MCF 10A (cell line): Measurements from ENCODE around the gene CEMIP. TPM values are rescaled to one million over a fixed set of nuclear protein-coding genes. Genes with fewer than 3 reads are reported as not detected.
A peak's percentile ranks its signal among the peaks of the same experiment; 100 is the strongest.

Source experiments
- BruUV-seq: library from RNA; stranded (reverse); fragments of 400-500 nt; replicated peaks from 2 replicates; lab custom pipeline; 2021; lab: Mats Ljungman, UMichigan
- CTCF ChIA-PET: fragments of 300-600 bp; sonication (Branson Sonifier 250); formaldehyde crosslinking; extraction: SDS; loops from one replicate; lab custom pipeline; 2021; ENCODE audit warnings: antibody characterized with exemption, inconsistent platforms; lab: Yijun Ruan, JAX
- POLR2A ChIA-PET: fragments of 300-600, 350-650 bp; sonication (Branson Sonifier 250); formaldehyde crosslinking; extraction: SDS; loops from one replicate; lab custom pipeline; 2020; ENCODE audit warnings: antibody characterized with exemption, inconsistent platforms; lab: Yijun Ruan, JAX
- DNase-seq: peaks from one replicate; pipeline ENCODE4 v3.0.0-alpha.2; 2018; ENCODE audit not compliant: unreplicated experiment
- H3K27ac Mint-ChIP-seq: one replicate; pipeline ENCODE4 v1.8.0; 2022; ENCODE audit warnings: mild to moderate bottlenecking, low read depth, mixed read lengths; ENCODE audit not compliant: unreplicated experiment
- H3K27me3 Mint-ChIP-seq: one replicate; pipeline ENCODE4 v1.8.0; 2022; ENCODE audit warnings: mixed read lengths; ENCODE audit not compliant: insufficient read depth, unreplicated experiment
- H3K36me3 Mint-ChIP-seq: one replicate; pipeline ENCODE4 v1.8.0; 2022; ENCODE audit warnings: mild to moderate bottlenecking, moderate library complexity, mixed read lengths; ENCODE audit not compliant: insufficient read depth, unreplicated experiment
- H3K4me1 Mint-ChIP-seq: one replicate; pipeline ENCODE4 v1.8.0; 2022; ENCODE audit warnings: mixed read lengths; ENCODE audit not compliant: insufficient read depth, unreplicated experiment
- H3K4me3 Mint-ChIP-seq: one replicate; pipeline ENCODE4 v1.8.0; 2022; ENCODE audit warnings: mild to moderate bottlenecking, moderate library complexity, mixed read lengths; ENCODE audit not compliant: unreplicated experiment
- H3K9me3 Mint-ChIP-seq: one replicate; pipeline ENCODE4 v1.8.0; 2022; ENCODE audit warnings: mixed read lengths; ENCODE audit not compliant: unreplicated experiment
- CTCF ChIP-seq: fragments of 200-600 bp; IDR thresholded peaks from one replicate; pipeline ENCODE4 v1.8.0; 2022; ENCODE audit warnings: antibody characterized with exemption, mild to moderate bottlenecking; ENCODE audit not compliant: unreplicated experiment
- intact Hi-C: fragments of 100-400 bp; cut with micrococcal nuclease; formaldehyde crosslinking; loops from 2 replicates; pipeline ENCODE4 v1.14.1; 2022
- total RNA-seq: library from RNA; stranded (reverse); gene quantifications from 2 replicates; pipeline ENCODE4 v1.2.3, GENCODE V29; 2022

Gene CEMIP
- total RNA-seq, 1 experiment from 2014 or later: 0.14 TPM

- intact Hi-C loops: no loop called here
- no peaks in the 10 kb centered on the region for H3K27me3 Mint-ChIP-seq
- no TSS peak for BruUV-seq
- no peaks in the 10 kb centered on the region for H3K9me3 Mint-ChIP-seq
- no peak for TF ChIP-seq CTCF
- peaks cover 29% of the 10 kb centered on the region for H3K4me1 Mint-ChIP-seq
- no peaks in the 10 kb centered on the region for H3K36me3 Mint-ChIP-seq
- H3K4me3 Mint-ChIP-seq: no peak overlapping the region
- POLR2A ChIA-PET: no interaction called here
- no peak for DNase-seq
- CTCF ChIA-PET: interaction anchor here (0.6 kb wide), 1 partner anchor 363 kb away, joined by 3 read pairs; no protein-coding TSS in a partner anchor
- H3K27ac Mint-ChIP-seq: no peak overlapping the region
Observed at GRCh38 chr15:80856400-80856799, 77.2 kb downstream of the CEMIP start.

- peak; percentile 70 for DNase-seq
- Mint-ChIP-seq H3K36me3 (no peaks in the 10 kb centered on the region), H3K27ac (no peak overlapping the region), H3K9me3 (no peaks in the 10 kb centered on the region), H3K4me1 (peaks cover 24% of the 10 kb centered on the region), H3K4me3 (no peak overlapping the region), H3K27me3 (no peaks in the 10 kb centered on the region)
- POLR2A ChIA-PET: no interaction called here
- intact Hi-C loops: no loop called here
- CTCF ChIA-PET: no interaction called here
- no TSS peak for BruUV-seq
- no peak for TF ChIP-seq CTCF
Observed at GRCh38 chr15:80856809-80857377, 77.7 kb downstream of the CEMIP start.

- peaks cover 10% of the 10 kb centered on the region for H3K27me3 Mint-ChIP-seq
- ChIA-PET POLR2A (no interaction called here), CTCF (no interaction called here)
- H3K36me3 Mint-ChIP-seq: no peaks in the 10 kb centered on the region
- no peak overlapping the region for H3K4me3 Mint-ChIP-seq
- H3K9me3 Mint-ChIP-seq: no peaks in the 10 kb centered on the region
- no peak for TF ChIP-seq CTCF
- DNase-seq: peak; percentile 76
- peaks cover 9% of the 10 kb centered on the region for H3K4me1 Mint-ChIP-seq
- H3K27ac Mint-ChIP-seq: no peak overlapping the region
- intact Hi-C loops: no loop called here
- no TSS peak for BruUV-seq
Observed at GRCh38 chr15:80861731-80862170, 82.6 kb downstream of the CEMIP start.

- intact Hi-C loops: no loop called here
- Mint-ChIP-seq H3K27ac (no peak overlapping the region), H3K4me1 (no peaks in the 10 kb centered on the region), H3K9me3 (no peaks in the 10 kb centered on the region), H3K27me3 (peaks cover 10% of the 10 kb centered on the region), H3K4me3 (no peak overlapping the region), H3K36me3 (no peaks in the 10 kb centered on the region)
- no TSS peak for BruUV-seq
- DNase-seq: no peak
- ChIA-PET POLR2A (interaction anchor here (0.7 kb wide), 2 partner anchors 61 to 163 kb away, joined by 3 read pairs; no protein-coding TSS in a partner anchor), CTCF (interaction anchor here (1.0 to 1.1 kb wide), 2 partner anchors 85 to 105 kb away, joined by 3 read pairs; partner anchors contain the start of gene CEMIP)
- no peak for TF ChIP-seq CTCF
Observed at GRCh38 chr15:80864666-80865065, 85.5 kb downstream of the CEMIP start.
